Neural cell (in vitro differentiated cells): ENCODE data around the gene PTPRC. TPM values are rescaled to one million over a fixed set of nuclear protein-coding genes. Genes with fewer than 3 reads are reported as not detected.

Source experiments
- H2AFZ ChIP-seq: fragments of 200-600, 300-800 bp; sonication (generic), shearing (Covaris generic); 2 replicates; pipeline ENCODE4 v1.6.0; 2014; ENCODE audit warnings: low read depth, mild to moderate bottlenecking, antibody characterized with exemption, low read length, moderate library complexity
- H3F3A ChIP-seq: fragments of 200-600 bp; shearing (Covaris generic); 2 replicates; pipeline ENCODE4 v1.6.1; 2016; ENCODE audit warnings: mild to moderate bottlenecking, moderate library complexity, mixed read lengths, antibody characterized with exemption, low read length; ENCODE audit not compliant: insufficient read depth, poor library complexity, severe bottlenecking
- H3K27ac ChIP-seq: fragments of 200-600, 300-800 bp; sonication (generic), shearing (Covaris generic); 2 replicates; pipeline ENCODE4 v1.5.1; 2014; ENCODE audit warnings: mild to moderate bottlenecking, low read length, moderate library complexity
- H3K27me3 ChIP-seq: fragments of 300-800, 200-600 bp; sonication (generic), shearing (Covaris generic); 2 replicates; pipeline ENCODE4 v1.6.0; 2014; ENCODE audit warnings: mild to moderate bottlenecking, low read depth, low read length, moderate library complexity; ENCODE audit not compliant: insufficient read depth
- H3K36me3 ChIP-seq: fragments of 300-800, 200-600 bp; sonication (generic), shearing (Covaris generic); 2 replicates; pipeline ENCODE4 v1.5.1; 2014; ENCODE audit warnings: mild to moderate bottlenecking, antibody characterized with exemption, low read length, moderate library complexity; ENCODE audit not compliant: insufficient read depth
- H3K4me2 ChIP-seq: fragments of 300-800, 200-600 bp; sonication (generic), shearing (Covaris generic); 2 replicates; pipeline ENCODE4 v1.6.0; 2014; ENCODE audit warnings: mild to moderate bottlenecking, low read length
- H3K4me3 ChIP-seq: fragments of 300-800, 200-600 bp; sonication (generic), shearing (Covaris generic); 2 replicates; pipeline ENCODE4 v1.5.1; 2014; ENCODE audit warnings: mild to moderate bottlenecking, low read length, moderate library complexity
- H3K79me2 ChIP-seq: fragments of 200-600 bp; shearing (Covaris generic); replicated peaks from 2 replicates; pipeline ENCODE4 v1.6.0; 2014; ENCODE audit warnings: mild to moderate bottlenecking, low read length, moderate library complexity; ENCODE audit not compliant: insufficient read depth
- H3K9ac ChIP-seq: fragments of 300-800, 200-600 bp; sonication (generic), shearing (Covaris generic); 2 replicates; pipeline ENCODE4 v1.6.1; 2016; ENCODE audit warnings: mild to moderate bottlenecking, low read length, mixed read lengths
- H3K9me2 ChIP-seq: fragments of 200-600 bp; shearing (Covaris generic); 2 replicates; pipeline ENCODE4 v1.6.1; 2016; ENCODE audit warnings: mild to moderate bottlenecking, low read length, mixed read lengths; ENCODE audit not compliant: insufficient read depth
- H3K9me3 ChIP-seq: fragments of 200-600, 300-800 bp; sonication (generic), shearing (Covaris generic); 2 replicates; pipeline ENCODE4 v1.6.1; 2016; ENCODE audit warnings: mild to moderate bottlenecking, mixed run types, low read length, moderate library complexity, mixed read lengths
- H4K20me1 ChIP-seq: fragments of 200-600 bp; shearing (Covaris generic); 2 replicates; pipeline ENCODE4 v1.6.1; 2016; ENCODE audit warnings: mild to moderate bottlenecking, mixed run types; ENCODE audit not compliant: insufficient read depth
- EP300 ChIP-seq: fragments of 450-650 bp; conservative IDR thresholded peaks from 2 replicates; pipeline ENCODE4 v1.6.1; 2014; ENCODE audit warnings: antibody characterized with exemption, mild to moderate bottlenecking, moderate library complexity; ENCODE audit not compliant: poor library complexity, severe bottlenecking
- EZH2 ChIP-seq: fragments of 200-600, 300-800 bp; shearing (Covaris generic), sonication (generic); IDR thresholded peaks from 2 replicates; pipeline ENCODE4 v1.6.1; 2014; ENCODE audit warnings: antibody characterized with exemption, low read length, borderline replicate concordance, mild to moderate bottlenecking; ENCODE audit not compliant: insufficient read depth, poor library complexity, severe bottlenecking
- MXI1 ChIP-seq: fragments of 450-650 bp; conservative IDR thresholded peaks from 2 replicates; pipeline ENCODE4 v1.6.1; 2014; ENCODE audit warnings: antibody characterized with exemption, mild to moderate bottlenecking; ENCODE audit not compliant: poor library complexity, severe bottlenecking
- POLR2AphosphoS5 ChIP-seq: IDR thresholded peaks from 2 replicates; pipeline ENCODE4 v1.6.1; 2012
- RAD21 ChIP-seq: fragments of 450-650 bp; conservative IDR thresholded peaks from 2 replicates; pipeline ENCODE4 v1.6.1; 2014; ENCODE audit warnings: antibody characterized with exemption, mild to moderate bottlenecking, moderate library complexity
- SMC3 ChIP-seq: fragments of 450-650 bp; conservative IDR thresholded peaks from 2 replicates; pipeline ENCODE4 v1.6.1; 2014; ENCODE audit warnings: antibody characterized with exemption, mild to moderate bottlenecking, moderate library complexity; ENCODE audit not compliant: poor library complexity
- TAF1 ChIP-seq: IDR thresholded peaks from 2 replicates; pipeline ENCODE4 v1.6.1; 2012; ENCODE audit warnings: low read depth
- polyA plus RNA-seq: library from polyadenylated mRNA; depleted of rRNA; stranded (reverse); fragments of >200 nt; gene quantifications from 2 replicates; pipeline ENCODE4 v1.2.3, GENCODE V29; 2014
- TF ChIP-seq, protein P1 (sequence below): fragments of 450-650 bp; IDR thresholded peaks from 2 replicates; pipeline ENCODE4 v1.5.1; 2014; ENCODE audit warnings: antibody characterized with exemption, mild to moderate bottlenecking, moderate library complexity; ENCODE audit not compliant: poor library complexity, severe bottlenecking
- TF ChIP-seq, protein P2 (sequence below): IDR thresholded peaks from 2 replicates; pipeline ENCODE4 v1.6.1; 2012; ENCODE audit warnings: borderline replicate concordance

PTPRC gene
- polyA plus RNA-seq, 1 donor from 2014 or later, result 0.12 TPM

DNA sequence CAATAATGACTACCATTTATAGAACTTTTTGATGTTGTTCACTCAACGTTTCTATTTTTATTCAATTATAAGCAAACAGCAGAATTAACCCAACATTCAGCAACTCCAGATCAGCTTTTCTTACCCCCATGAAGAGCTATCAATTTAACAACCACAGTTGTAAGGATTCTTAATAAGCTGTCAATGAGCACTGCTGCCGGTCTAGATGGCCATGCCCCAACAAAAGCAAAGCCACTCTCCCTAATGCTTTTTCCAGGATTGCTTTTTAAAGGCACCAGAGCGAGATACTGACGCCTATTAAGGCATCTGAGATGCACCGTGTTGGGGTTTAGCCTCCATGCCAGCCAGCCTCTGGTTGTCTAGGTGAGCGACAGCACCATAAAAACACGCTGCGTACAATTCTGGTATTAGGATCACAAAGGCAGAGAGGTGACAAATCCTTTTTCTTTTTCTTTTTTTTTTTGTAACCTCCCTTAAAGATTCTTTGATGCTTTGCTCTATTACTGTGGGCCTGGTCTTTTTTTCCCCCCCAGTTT is 39.5 kb downstream of the PTPRC start:
- Histone ChIP-seq H3K4me3 (no peak overlapping the region), H3K4me2 (no peak overlapping the region), H3F3A (peaks cover 3% of the 10 kb centered on the region), H3K36me3 (no peaks in the 10 kb centered on the region), H2AFZ (no peak overlapping the region), H4K20me1 (no peaks in the 10 kb centered on the region), H3K9me2 (no peaks in the 10 kb centered on the region), H3K79me2 (no peaks in the 10 kb centered on the region), H3K27ac (no peak overlapping the region), H3K27me3 (no peaks in the 10 kb centered on the region), H3K9ac (no peak overlapping the region), H3K9me3 (no peaks in the 10 kb centered on the region)
- TF ChIP-seq TAF1 (no peak), RAD21 (no peak), MXI1 (no peak), SMC3 (no peak), EZH2 (no peak), POLR2AphosphoS5 (no peak), EP300 (no peak)
- TF ChIP-seq, protein P1, sequence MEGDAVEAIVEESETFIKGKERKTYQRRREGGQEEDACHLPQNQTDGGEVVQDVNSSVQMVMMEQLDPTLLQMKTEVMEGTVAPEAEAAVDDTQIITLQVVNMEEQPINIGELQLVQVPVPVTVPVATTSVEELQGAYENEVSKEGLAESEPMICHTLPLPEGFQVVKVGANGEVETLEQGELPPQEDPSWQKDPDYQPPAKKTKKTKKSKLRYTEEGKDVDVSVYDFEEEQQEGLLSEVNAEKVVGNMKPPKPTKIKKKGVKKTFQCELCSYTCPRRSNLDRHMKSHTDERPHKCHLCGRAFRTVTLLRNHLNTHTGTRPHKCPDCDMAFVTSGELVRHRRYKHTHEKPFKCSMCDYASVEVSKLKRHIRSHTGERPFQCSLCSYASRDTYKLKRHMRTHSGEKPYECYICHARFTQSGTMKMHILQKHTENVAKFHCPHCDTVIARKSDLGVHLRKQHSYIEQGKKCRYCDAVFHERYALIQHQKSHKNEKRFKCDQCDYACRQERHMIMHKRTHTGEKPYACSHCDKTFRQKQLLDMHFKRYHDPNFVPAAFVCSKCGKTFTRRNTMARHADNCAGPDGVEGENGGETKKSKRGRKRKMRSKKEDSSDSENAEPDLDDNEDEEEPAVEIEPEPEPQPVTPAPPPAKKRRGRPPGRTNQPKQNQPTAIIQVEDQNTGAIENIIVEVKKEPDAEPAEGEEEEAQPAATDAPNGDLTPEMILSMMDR, result no peak
- TF ChIP-seq, protein P2, sequence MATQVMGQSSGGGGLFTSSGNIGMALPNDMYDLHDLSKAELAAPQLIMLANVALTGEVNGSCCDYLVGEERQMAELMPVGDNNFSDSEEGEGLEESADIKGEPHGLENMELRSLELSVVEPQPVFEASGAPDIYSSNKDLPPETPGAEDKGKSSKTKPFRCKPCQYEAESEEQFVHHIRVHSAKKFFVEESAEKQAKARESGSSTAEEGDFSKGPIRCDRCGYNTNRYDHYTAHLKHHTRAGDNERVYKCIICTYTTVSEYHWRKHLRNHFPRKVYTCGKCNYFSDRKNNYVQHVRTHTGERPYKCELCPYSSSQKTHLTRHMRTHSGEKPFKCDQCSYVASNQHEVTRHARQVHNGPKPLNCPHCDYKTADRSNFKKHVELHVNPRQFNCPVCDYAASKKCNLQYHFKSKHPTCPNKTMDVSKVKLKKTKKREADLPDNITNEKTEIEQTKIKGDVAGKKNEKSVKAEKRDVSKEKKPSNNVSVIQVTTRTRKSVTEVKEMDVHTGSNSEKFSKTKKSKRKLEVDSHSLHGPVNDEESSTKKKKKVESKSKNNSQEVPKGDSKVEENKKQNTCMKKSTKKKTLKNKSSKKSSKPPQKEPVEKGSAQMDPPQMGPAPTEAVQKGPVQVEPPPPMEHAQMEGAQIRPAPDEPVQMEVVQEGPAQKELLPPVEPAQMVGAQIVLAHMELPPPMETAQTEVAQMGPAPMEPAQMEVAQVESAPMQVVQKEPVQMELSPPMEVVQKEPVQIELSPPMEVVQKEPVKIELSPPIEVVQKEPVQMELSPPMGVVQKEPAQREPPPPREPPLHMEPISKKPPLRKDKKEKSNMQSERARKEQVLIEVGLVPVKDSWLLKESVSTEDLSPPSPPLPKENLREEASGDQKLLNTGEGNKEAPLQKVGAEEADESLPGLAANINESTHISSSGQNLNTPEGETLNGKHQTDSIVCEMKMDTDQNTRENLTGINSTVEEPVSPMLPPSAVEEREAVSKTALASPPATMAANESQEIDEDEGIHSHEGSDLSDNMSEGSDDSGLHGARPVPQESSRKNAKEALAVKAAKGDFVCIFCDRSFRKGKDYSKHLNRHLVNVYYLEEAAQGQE, result no peak

DNA sequence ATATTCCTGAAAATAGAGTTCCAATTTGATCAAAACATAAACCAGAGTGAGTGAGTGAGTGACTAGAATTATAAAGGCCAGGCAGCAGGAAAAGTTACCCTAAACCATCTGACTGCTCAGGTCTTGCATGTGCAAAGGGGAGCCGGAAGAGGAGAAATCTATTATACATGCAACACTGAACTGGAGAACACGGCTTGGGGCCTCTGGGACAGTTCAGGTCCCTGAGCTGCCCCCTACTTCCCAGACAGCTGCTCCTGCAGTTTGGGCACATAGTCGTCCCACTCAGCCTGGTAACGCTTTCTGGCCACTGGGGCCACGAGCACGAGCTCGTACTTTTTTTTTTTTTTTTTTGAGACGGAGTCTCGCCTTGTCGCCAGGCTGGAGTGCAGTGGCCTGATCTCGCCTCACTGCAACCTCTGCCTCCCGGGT is 40.1 kb downstream of the PTPRC start:
- no peak overlapping the region for H3K9ac ChIP-seq
- H3K79me2 ChIP-seq, result no peaks in the 10 kb centered on the region

More for the DNA sequence above, 40.1 kb downstream of the PTPRC start:
- Histone ChIP-seq H3K27me3 (no peaks in the 10 kb centered on the region), H3K9me2 (no peaks in the 10 kb centered on the region), H3K4me2 (no peak overlapping the region), H3K9me3 (no peaks in the 10 kb centered on the region), H3K4me3 (no peak overlapping the region), H3K36me3 (no peaks in the 10 kb centered on the region), H2AFZ (no peak overlapping the region), H4K20me1 (no peaks in the 10 kb centered on the region), H3K27ac (no peak overlapping the region), H3F3A (peaks cover 3% of the 10 kb centered on the region)
- TF ChIP-seq RAD21, result no peak
- TF ChIP-seq, protein P1, result no peak
- TF ChIP-seq MXI1, result no peak
- no peak for TF ChIP-seq TAF1
